GM18511 (cell line): ENCODE measurements around the gene GIN1.
"Not testable (repeated sequence)": the region's sequence is repeated elsewhere in the genome, so short reads cannot be mapped to it uniquely, and the experiment has no call there.

ENCODE experiments used
- ATAC-seq: cut with Tn5 transposase; IDR thresholded peaks from one replicate; pipeline ENCODE4 v1.9.1; 2021; ENCODE audit warnings: mild to moderate bottlenecking, moderate library complexity; ENCODE audit not compliant: unreplicated experiment

Gene GIN1

GRCh38 chr5:103119765-103120606 is at the start of gene GIN1, which contains the start of gene PPIP5K2:
Gene GIN1, minus strand, starts transcription at chr5:103120138. Its CDS starts 11,431 bp downstream, at chr5:103108707.
Gene PPIP5K2, plus strand, starts transcription at chr5:103120301. Its CDS starts 9,289 bp downstream, at chr5:103129590.
- ATAC-seq: peak; percentile 91

- no peak for ATAC-seq
Observed at GRCh38 chr5:103166706-103167105, 46.8 kb upstream of the GIN1 start.

GRCh38 chr5:103151156-103151555 is 31.2 kb upstream of the GIN1 start:
- no peak for ATAC-seq

- ATAC-seq: no peak
Observed at GRCh38 chr5:103148213-103148612, 28.3 kb upstream of the GIN1 start.

GRCh38 chr5:103145196-103145595 is 25.3 kb upstream of the GIN1 start:
- ATAC-seq: no peak

- not testable (repeated sequence) for ATAC-seq
Observed at GRCh38 chr5:103142132-103142531, 22.2 kb upstream of the GIN1 start.

- ATAC-seq: peak; percentile 98
Observed at GRCh38 chr5:103139264-103139865, 19.4 kb upstream of the GIN1 start.

GRCh38 chr5:103138202-103138690 is 18.3 kb upstream of the GIN1 start:
- ATAC-seq: no peak

- no peak for ATAC-seq
Observed at GRCh38 chr5:103135461-103135860, 15.5 kb upstream of the GIN1 start.

- no peak for ATAC-seq
Observed at GRCh38 chr5:103133231-103133630, 13.3 kb upstream of the GIN1 start.

- no peak for ATAC-seq
Observed at GRCh38 chr5:103132684-103133083, 12.7 kb upstream of the GIN1 start.

- no peak for ATAC-seq
Observed at GRCh38 chr5:103128202-103128601, 8.3 kb upstream of the GIN1 start.

GRCh38 chr5:103127292-103127817 is 7.4 kb upstream of the GIN1 start:
- ATAC-seq: no peak

GRCh38 chr5:103126557-103126956 is 6.6 kb upstream of the GIN1 start:
- no peak for ATAC-seq

- no peak for ATAC-seq
Observed at GRCh38 chr5:103122242-103122641, 2.3 kb upstream of the GIN1 start.

- peak; percentile 2 for ATAC-seq
Observed at GRCh38 chr5:103120607-103121200, 766 bp upstream of the GIN1 start.

GRCh38 chr5:103119070-103119764 is 721 bp downstream of the GIN1 start:
- no peak for ATAC-seq

- ATAC-seq: no peak
Observed at GRCh38 chr5:103117471-103117991, 2.4 kb downstream of the GIN1 start.

GRCh38 chr5:103114440-103114839 is 5.5 kb downstream of the GIN1 start:
- ATAC-seq: no peak

- ATAC-seq: no peak
Observed at GRCh38 chr5:103112910-103113309, 7.0 kb downstream of the GIN1 start.

- no peak for ATAC-seq
Observed at GRCh38 chr5:103111468-103111867, 8.5 kb downstream of the GIN1 start.
